ENCODE data around the gene DIPK1B.

The DIPK1B gene

DNA sequence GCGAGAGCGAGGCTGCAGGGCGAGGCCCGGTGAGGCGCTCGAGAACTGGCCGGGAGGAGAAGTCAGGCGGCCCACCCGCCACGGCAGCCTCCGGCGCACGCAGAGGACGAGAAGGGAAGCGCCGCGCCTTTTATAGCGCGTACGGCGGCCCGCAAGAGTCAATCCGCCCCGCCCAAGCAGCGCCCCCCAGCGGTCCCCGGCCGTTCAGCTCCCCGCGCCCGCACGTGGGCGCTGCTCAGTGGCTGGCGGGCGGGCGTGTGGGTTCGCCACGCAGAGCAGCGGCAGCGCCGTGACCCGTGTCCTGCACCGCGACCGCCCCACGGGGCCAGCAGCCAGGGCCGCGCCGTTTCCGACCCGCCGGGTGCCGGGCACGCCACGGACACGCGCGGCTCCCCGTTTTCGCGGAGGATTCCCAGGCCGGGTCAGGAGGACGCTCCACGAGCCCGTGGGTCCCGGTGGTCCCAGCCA, 15.7 kb downstream of the DIPK1B start (continued):
- TF ChIP-seq, protein P1, sequence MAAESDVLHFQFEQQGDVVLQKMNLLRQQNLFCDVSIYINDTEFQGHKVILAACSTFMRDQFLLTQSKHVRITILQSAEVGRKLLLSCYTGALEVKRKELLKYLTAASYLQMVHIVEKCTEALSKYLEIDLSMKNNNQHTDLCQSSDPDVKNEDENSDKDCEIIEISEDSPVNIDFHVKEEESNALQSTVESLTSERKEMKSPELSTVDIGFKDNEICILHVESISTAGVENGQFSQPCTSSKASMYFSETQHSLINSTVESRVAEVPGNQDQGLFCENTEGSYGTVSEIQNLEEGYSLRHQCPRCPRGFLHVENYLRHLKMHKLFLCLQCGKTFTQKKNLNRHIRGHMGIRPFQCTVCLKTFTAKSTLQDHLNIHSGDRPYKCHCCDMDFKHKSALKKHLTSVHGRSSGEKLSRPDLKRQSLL (tag by site-specific recombination; IDR thresholded peaks at IDR 0.05): peak; percentile 71; the same call in 1 of the 2 replicates
- TF ChIP-seq ZNF223 (tag by site-specific recombination; IDR thresholded peaks at IDR 0.05) (no peak), ZNF221 (tag by site-specific recombination; IDR thresholded peaks at IDR 0.05; ENCODE audit: borderline replicate concordance) (no peak), ZNF366 (tag by site-specific recombination; conservative IDR thresholded peaks at IDR 0.05) (no peak), ZNF10 (tag by site-specific recombination; IDR thresholded peaks at IDR 0.05) (peak; percentile 68; the same call in 1 of the 2 replicates), ZNF549 (tag by site-specific recombination; IDR thresholded peaks at IDR 0.05) (no peak), ZNF302 (tag by site-specific recombination; IDR thresholded peaks at IDR 0.05; ENCODE audit: low read depth) (no peak), ZNF555 (tag by site-specific recombination; conservative IDR thresholded peaks at IDR 0.05) (no peak), ZFP3 (tag by site-specific recombination; IDR thresholded peaks at IDR 0.05; ENCODE audit: low read depth) (no peak), ZNF184 (tag by site-specific recombination; IDR thresholded peaks at IDR 0.05) (peak; percentile 44; the same call in 1 of the 2 replicates), ZNF37A (tag by site-specific recombination; IDR thresholded peaks at IDR 0.05) (no peak), SCRT2 (tag by site-specific recombination; IDR thresholded peaks at IDR 0.05) (no peak)
- TF ChIP-seq, protein P2, sequence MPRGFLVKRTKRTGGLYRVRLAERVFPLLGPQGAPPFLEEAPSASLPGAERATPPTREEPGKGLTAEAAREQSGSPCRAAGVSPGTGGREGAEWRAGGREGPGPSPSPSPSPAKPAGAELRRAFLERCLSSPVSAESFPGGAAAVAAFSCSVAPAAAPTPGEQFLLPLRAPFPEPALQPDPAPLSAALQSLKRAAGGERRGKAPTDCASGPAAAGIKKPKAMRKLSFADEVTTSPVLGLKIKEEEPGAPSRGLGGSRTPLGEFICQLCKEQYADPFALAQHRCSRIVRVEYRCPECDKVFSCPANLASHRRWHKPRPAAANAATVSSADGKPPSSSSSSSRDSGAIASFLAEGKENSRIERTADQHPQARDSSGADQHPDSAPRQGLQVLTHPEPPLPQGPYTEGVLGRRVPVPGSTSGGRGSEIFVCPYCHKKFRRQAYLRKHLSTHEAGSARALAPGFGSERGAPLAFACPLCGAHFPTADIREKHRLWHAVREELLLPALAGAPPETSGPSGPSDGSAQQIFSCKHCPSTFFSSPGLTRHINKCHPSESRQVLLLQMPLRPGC (tag by site-specific recombination; IDR thresholded peaks at IDR 0.05): no peak
- TF ChIP-seq, protein P3, sequence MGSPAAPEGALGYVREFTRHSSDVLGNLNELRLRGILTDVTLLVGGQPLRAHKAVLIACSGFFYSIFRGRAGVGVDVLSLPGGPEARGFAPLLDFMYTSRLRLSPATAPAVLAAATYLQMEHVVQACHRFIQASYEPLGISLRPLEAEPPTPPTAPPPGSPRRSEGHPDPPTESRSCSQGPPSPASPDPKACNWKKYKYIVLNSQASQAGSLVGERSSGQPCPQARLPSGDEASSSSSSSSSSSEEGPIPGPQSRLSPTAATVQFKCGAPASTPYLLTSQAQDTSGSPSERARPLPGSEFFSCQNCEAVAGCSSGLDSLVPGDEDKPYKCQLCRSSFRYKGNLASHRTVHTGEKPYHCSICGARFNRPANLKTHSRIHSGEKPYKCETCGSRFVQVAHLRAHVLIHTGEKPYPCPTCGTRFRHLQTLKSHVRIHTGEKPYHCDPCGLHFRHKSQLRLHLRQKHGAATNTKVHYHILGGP (tag by site-specific recombination; IDR thresholded peaks at IDR 0.05): no peak
- TF ChIP-seq, protein P4, sequence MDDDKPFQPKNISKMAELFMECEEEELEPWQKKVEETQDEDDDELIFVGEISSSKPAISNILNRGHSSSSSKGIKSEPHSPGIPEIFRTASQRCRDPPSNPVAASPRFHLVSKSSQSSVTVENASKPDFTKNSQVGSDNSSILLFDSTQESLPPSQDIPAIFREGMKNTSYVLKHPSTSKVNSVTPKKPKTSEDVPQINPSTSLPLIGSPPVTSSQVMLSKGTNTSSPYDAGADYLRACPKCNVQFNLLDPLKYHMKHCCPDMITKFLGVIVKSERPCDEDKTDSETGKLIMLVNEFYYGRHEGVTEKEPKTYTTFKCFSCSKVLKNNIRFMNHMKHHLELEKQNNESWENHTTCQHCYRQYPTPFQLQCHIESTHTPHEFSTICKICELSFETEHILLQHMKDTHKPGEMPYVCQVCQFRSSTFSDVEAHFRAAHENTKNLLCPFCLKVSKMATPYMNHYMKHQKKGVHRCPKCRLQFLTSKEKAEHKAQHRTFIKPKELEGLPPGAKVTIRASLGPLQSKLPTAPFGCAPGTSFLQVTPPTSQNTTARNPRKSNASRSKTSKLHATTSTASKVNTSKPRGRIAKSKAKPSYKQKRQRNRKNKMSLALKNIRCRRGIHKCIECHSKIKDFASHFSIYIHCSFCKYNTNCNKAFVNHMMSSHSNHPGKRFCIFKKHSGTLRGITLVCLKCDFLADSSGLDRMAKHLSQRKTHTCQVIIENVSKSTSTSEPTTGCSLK (tag by site-specific recombination; IDR thresholded peaks at IDR 0.05): no peak
- TF ChIP-seq, protein P5, sequence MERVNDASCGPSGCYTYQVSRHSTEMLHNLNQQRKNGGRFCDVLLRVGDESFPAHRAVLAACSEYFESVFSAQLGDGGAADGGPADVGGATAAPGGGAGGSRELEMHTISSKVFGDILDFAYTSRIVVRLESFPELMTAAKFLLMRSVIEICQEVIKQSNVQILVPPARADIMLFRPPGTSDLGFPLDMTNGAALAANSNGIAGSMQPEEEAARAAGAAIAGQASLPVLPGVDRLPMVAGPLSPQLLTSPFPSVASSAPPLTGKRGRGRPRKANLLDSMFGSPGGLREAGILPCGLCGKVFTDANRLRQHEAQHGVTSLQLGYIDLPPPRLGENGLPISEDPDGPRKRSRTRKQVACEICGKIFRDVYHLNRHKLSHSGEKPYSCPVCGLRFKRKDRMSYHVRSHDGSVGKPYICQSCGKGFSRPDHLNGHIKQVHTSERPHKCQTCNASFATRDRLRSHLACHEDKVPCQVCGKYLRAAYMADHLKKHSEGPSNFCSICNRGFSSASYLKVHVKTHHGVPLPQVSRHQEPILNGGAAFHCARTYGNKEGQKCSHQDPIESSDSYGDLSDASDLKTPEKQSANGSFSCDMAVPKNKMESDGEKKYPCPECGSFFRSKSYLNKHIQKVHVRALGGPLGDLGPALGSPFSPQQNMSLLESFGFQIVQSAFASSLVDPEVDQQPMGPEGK (tag by site-specific recombination; IDR thresholded peaks at IDR 0.05): peak; percentile 89
- TF ChIP-seq, protein P6, sequence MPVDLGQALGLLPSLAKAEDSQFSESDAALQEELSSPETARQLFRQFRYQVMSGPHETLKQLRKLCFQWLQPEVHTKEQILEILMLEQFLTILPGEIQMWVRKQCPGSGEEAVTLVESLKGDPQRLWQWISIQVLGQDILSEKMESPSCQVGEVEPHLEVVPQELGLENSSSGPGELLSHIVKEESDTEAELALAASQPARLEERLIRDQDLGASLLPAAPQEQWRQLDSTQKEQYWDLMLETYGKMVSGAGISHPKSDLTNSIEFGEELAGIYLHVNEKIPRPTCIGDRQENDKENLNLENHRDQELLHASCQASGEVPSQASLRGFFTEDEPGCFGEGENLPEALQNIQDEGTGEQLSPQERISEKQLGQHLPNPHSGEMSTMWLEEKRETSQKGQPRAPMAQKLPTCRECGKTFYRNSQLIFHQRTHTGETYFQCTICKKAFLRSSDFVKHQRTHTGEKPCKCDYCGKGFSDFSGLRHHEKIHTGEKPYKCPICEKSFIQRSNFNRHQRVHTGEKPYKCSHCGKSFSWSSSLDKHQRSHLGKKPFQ (tag by site-specific recombination; IDR thresholded peaks at IDR 0.05): no peak

Data from HEK293 (cell line).